Liver (tissue), 9 donors: Measurements from ENCODE around the gene RTN4. TPM values are rescaled to one million over a fixed set of nuclear protein-coding genes. Genes with fewer than 3 reads are reported as not detected.

Experiments used
- DNase-seq: peaks from one replicate; pipeline ENCODE4 v3.0.0-alpha.2; 2017; ENCODE audit warnings: low spot score
- H3K27ac ChIP-seq, 2 donors: one replicate each; pipeline ENCODE4 v1.7.0; 2013; ENCODE audit warnings: inconsistent platforms in 2 of 2, low read length in 2 of 2, control low read depth in 1 of 2, low read depth in 1 of 2, mild to moderate bottlenecking in 1 of 2
- H3K27me3 ChIP-seq, 4 donors: one replicate each; pipeline versions ENCODE4 v1.6.1 to v1.7.0; 2013; ENCODE audit warnings: low read length in 3 of 4, inconsistent platforms in 1 of 4, mild to moderate bottlenecking in 1 of 4, moderate library complexity in 1 of 4; ENCODE audit not compliant: control insufficient read depth in 4 of 4, insufficient read depth in 4 of 4
- H3K36me3 ChIP-seq, 4 donors: one replicate each; pipeline versions ENCODE4 v1.6.1 to v1.7.0; 2013; ENCODE audit warnings: low read length in 3 of 4, mild to moderate bottlenecking in 3 of 4, low read depth in 1 of 4, moderate library complexity in 1 of 4; ENCODE audit not compliant: control insufficient read depth in 4 of 4, insufficient read depth in 3 of 4
- H3K4me1 ChIP-seq, 4 donors: one replicate each; pipeline versions ENCODE4 v1.6.1 to v1.7.0; 2013; ENCODE audit warnings: low read length in 3 of 4, mild to moderate bottlenecking in 3 of 4, moderate library complexity in 1 of 4; ENCODE audit not compliant: control insufficient read depth in 4 of 4, insufficient read depth in 4 of 4
- H3K4me3 ChIP-seq, 3 donors: one replicate each; pipeline versions ENCODE4 v1.6.1 to v1.7.0; 2013; ENCODE audit warnings: low read length in 3 of 3, control low read depth in 1 of 3, low read depth in 1 of 3, mild to moderate bottlenecking in 1 of 3
- H3K9ac ChIP-seq, 2 donors: one replicate each; pipeline ENCODE4 v1.7.0; 2013; ENCODE audit warnings: low read length in 2 of 2, mild to moderate bottlenecking in 2 of 2, moderate library complexity in 2 of 2, control low read depth in 1 of 2, low read depth in 1 of 2
- H3K9me3 ChIP-seq, 4 donors: one replicate each; pipeline versions ENCODE4 v1.6.1 to v1.7.0; 2013; ENCODE audit warnings: low read length in 3 of 4; ENCODE audit not compliant: control insufficient read depth in 4 of 4
- EGR1 ChIP-seq, 2 donors: IDR thresholded peaks; 2 replicates each; pipeline ENCODE4 v1.6.1; 2016 to 2018; ENCODE audit warnings: antibody characterized with exemption in 2 of 2, low read depth in 2 of 2
- FOXA1 ChIP-seq: IDR thresholded peaks from 2 replicates; pipeline ENCODE4 v1.6.1; 2016; ENCODE audit warnings: antibody characterized with exemption
- FOXA2 ChIP-seq: IDR thresholded peaks from 2 replicates; pipeline ENCODE4 v1.6.1; 2016; ENCODE audit warnings: antibody characterized with exemption
- GABPA ChIP-seq, 2 donors: IDR thresholded peaks in 1 of 2; conservative IDR thresholded peaks in 1 of 2; 2 replicates each; pipeline ENCODE4 v1.6.1; 2016; ENCODE audit warnings: antibody characterized with exemption in 2 of 2, mild to moderate bottlenecking in 1 of 2, moderate library complexity in 1 of 2
- HNF4A ChIP-seq, 2 donors: conservative IDR thresholded peaks; 2 replicates each; pipeline ENCODE4 v1.6.1; 2016; ENCODE audit warnings: antibody characterized with exemption in 2 of 2, mild to moderate bottlenecking in 2 of 2
- HNF4G ChIP-seq: IDR thresholded peaks from 2 replicates; pipeline ENCODE4 v1.6.1; 2016; ENCODE audit warnings: antibody characterized with exemption
- JUND ChIP-seq, 2 donors: IDR thresholded peaks; 2 replicates each; pipeline ENCODE4 v1.6.1; 2016; ENCODE audit warnings: antibody characterized with exemption in 2 of 2
- NR2F2 ChIP-seq: IDR thresholded peaks from 2 replicates; pipeline ENCODE4 v1.6.1; 2016; ENCODE audit warnings: antibody characterized with exemption
- RAD21 ChIP-seq, 2 donors: IDR thresholded peaks; 2 replicates each; pipeline ENCODE4 v1.6.1; 2016; ENCODE audit warnings: antibody characterized with exemption in 2 of 2, mild to moderate bottlenecking in 2 of 2
- RXRA ChIP-seq, 2 donors: IDR thresholded peaks; 2 replicates each; pipeline ENCODE4 v1.6.1; 2017 to 2018; ENCODE audit warnings: antibody characterized with exemption in 2 of 2, mild to moderate bottlenecking in 1 of 2
- SP1 ChIP-seq: IDR thresholded peaks from 2 replicates; pipeline ENCODE4 v1.6.1; 2018; ENCODE audit warnings: antibody characterized with exemption, mild to moderate bottlenecking
- TAF1 ChIP-seq: conservative IDR thresholded peaks from 2 replicates; pipeline ENCODE4 v1.6.1; 2016; ENCODE audit warnings: antibody characterized with exemption, mild to moderate bottlenecking
- YY1 ChIP-seq: IDR thresholded peaks from 2 replicates; pipeline ENCODE4 v1.6.1; 2016; ENCODE audit warnings: antibody characterized with exemption, mild to moderate bottlenecking
- WGBS: extraction: QIAGEN DNeasy Blood & Tissue Kit; methylation state at CpG from one replicate; pipeline ENCODE4 v1.1.7; 2013; 5-methylcytosine and 5-hydroxymethylcytosine counted together
- polyA plus RNA-seq, 2 donors: library from polyadenylated mRNA; stranded (reverse) in 1 of 2; unstranded in 1 of 2; fragments of 200-250 nt in 1 of 2; fragments of >200 nt in 1 of 2; fragmentation: Nextera tagmentation in 1 of 2; extraction: Ambion mirVana in 1 of 2; gene quantifications; one replicate each; pipeline versions ENCODE4 v1.2.1 to v1.2.3, GENCODE V29; 2013 to 2015
- total RNA-seq, 2 donors: library from RNA; depleted of rRNA; stranded (reverse); fragments of >200 nt; gene quantifications; one replicate each; pipeline ENCODE4 v1.2.3, GENCODE V29; 2014
- TF ChIP-seq, protein P1 (sequence below): fragments of 150-350 bp; IDR thresholded peaks from 2 replicates; pipeline ENCODE4 v1.5.1; 2017; ENCODE audit warnings: improper control_type of control experiment, low read depth, low read length; ENCODE audit not compliant: missing input control
- TF ChIP-seq, protein P2 (sequence below): IDR thresholded peaks from 2 replicates; pipeline ENCODE4 v1.6.1; 2016; ENCODE audit warnings: antibody characterized with exemption, mild to moderate bottlenecking
- TF ChIP-seq, protein P3 (sequence below): IDR thresholded peaks from 2 replicates; pipeline ENCODE4 v1.6.1; 2016; ENCODE audit warnings: antibody characterized with exemption
- TF ChIP-seq, protein P4 (sequence below): IDR thresholded peaks from 2 replicates; pipeline ENCODE4 v1.6.1; 2016; ENCODE audit warnings: antibody characterized with exemption
- TF ChIP-seq, protein P5 (sequence below): IDR thresholded peaks from 2 replicates; pipeline ENCODE4 v1.6.1; 2016; ENCODE audit warnings: antibody characterized with exemption
- donor health status: healthy.
- donor health status: healthy.
- donor health status: healthy.
- donor health status: healthy.
- donor health status: healthy.

Gene RTN4
- total and polyA plus RNA-seq, 4 donors: 73.5 to 348 (median 151) TPM

- H3K27ac ChIP-seq: no peak overlapping the region
- no peaks in the 10 kb centered on the region for H3K9me3 ChIP-seq
- no peak overlapping the region for H3K9ac ChIP-seq
- no peak overlapping the region for H3K4me3 ChIP-seq
- H3K4me1 ChIP-seq: no peaks in the 10 kb centered on the region
- 96% methylated on average over 1 of the region's 1 CpG for WGBS
- TF ChIP-seq JUND (IDR thresholded peaks at IDR 0.05): no peak
- no peak for TF ChIP-seq YY1
- TF ChIP-seq, protein P1, sequence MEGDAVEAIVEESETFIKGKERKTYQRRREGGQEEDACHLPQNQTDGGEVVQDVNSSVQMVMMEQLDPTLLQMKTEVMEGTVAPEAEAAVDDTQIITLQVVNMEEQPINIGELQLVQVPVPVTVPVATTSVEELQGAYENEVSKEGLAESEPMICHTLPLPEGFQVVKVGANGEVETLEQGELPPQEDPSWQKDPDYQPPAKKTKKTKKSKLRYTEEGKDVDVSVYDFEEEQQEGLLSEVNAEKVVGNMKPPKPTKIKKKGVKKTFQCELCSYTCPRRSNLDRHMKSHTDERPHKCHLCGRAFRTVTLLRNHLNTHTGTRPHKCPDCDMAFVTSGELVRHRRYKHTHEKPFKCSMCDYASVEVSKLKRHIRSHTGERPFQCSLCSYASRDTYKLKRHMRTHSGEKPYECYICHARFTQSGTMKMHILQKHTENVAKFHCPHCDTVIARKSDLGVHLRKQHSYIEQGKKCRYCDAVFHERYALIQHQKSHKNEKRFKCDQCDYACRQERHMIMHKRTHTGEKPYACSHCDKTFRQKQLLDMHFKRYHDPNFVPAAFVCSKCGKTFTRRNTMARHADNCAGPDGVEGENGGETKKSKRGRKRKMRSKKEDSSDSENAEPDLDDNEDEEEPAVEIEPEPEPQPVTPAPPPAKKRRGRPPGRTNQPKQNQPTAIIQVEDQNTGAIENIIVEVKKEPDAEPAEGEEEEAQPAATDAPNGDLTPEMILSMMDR: no peak
- TF ChIP-seq, protein P2, sequence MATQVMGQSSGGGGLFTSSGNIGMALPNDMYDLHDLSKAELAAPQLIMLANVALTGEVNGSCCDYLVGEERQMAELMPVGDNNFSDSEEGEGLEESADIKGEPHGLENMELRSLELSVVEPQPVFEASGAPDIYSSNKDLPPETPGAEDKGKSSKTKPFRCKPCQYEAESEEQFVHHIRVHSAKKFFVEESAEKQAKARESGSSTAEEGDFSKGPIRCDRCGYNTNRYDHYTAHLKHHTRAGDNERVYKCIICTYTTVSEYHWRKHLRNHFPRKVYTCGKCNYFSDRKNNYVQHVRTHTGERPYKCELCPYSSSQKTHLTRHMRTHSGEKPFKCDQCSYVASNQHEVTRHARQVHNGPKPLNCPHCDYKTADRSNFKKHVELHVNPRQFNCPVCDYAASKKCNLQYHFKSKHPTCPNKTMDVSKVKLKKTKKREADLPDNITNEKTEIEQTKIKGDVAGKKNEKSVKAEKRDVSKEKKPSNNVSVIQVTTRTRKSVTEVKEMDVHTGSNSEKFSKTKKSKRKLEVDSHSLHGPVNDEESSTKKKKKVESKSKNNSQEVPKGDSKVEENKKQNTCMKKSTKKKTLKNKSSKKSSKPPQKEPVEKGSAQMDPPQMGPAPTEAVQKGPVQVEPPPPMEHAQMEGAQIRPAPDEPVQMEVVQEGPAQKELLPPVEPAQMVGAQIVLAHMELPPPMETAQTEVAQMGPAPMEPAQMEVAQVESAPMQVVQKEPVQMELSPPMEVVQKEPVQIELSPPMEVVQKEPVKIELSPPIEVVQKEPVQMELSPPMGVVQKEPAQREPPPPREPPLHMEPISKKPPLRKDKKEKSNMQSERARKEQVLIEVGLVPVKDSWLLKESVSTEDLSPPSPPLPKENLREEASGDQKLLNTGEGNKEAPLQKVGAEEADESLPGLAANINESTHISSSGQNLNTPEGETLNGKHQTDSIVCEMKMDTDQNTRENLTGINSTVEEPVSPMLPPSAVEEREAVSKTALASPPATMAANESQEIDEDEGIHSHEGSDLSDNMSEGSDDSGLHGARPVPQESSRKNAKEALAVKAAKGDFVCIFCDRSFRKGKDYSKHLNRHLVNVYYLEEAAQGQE: no peak
- no peak for TF ChIP-seq FOXA1
- no peak for TF ChIP-seq HNF4G
- TF ChIP-seq GABPA (IDR thresholded peaks at IDR 0.05 in 1 of 2, conservative IDR thresholded peaks at IDR 0.05 in 1 of 2): no peak
- no peak for TF ChIP-seq HNF4A (conservative IDR thresholded peaks at IDR 0.05)
- no peak for TF ChIP-seq RAD21 (IDR thresholded peaks at IDR 0.05)
- no peak for TF ChIP-seq RXRA (IDR thresholded peaks at IDR 0.05)
- no peak for TF ChIP-seq FOXA2
- no peak for TF ChIP-seq NR2F2
- TF ChIP-seq, protein P3, sequence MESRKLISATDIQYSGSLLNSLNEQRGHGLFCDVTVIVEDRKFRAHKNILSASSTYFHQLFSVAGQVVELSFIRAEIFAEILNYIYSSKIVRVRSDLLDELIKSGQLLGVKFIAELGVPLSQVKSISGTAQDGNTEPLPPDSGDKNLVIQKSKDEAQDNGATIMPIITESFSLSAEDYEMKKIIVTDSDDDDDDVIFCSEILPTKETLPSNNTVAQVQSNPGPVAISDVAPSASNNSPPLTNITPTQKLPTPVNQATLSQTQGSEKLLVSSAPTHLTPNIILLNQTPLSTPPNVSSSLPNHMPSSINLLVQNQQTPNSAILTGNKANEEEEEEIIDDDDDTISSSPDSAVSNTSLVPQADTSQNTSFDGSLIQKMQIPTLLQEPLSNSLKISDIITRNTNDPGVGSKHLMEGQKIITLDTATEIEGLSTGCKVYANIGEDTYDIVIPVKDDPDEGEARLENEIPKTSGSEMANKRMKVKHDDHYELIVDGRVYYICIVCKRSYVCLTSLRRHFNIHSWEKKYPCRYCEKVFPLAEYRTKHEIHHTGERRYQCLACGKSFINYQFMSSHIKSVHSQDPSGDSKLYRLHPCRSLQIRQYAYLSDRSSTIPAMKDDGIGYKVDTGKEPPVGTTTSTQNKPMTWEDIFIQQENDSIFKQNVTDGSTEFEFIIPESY: no peak
- TF ChIP-seq SP1: no peak
- TF ChIP-seq, protein P4, sequence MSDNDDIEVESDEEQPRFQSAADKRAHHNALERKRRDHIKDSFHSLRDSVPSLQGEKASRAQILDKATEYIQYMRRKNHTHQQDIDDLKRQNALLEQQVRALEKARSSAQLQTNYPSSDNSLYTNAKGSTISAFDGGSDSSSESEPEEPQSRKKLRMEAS: no peak
- TF ChIP-seq, protein P5, sequence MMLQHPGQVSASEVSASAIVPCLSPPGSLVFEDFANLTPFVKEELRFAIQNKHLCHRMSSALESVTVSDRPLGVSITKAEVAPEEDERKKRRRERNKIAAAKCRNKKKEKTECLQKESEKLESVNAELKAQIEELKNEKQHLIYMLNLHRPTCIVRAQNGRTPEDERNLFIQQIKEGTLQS: no peak
- no peak for DNase-seq
- H3K27me3 ChIP-seq: no peaks in the 10 kb centered on the region
- H3K36me3 ChIP-seq: no peaks in the 10 kb centered on the region
Measured at GRCh38 chr2:55029098-55029497, 21.2 kb downstream of the RTN4 start.

DNA sequence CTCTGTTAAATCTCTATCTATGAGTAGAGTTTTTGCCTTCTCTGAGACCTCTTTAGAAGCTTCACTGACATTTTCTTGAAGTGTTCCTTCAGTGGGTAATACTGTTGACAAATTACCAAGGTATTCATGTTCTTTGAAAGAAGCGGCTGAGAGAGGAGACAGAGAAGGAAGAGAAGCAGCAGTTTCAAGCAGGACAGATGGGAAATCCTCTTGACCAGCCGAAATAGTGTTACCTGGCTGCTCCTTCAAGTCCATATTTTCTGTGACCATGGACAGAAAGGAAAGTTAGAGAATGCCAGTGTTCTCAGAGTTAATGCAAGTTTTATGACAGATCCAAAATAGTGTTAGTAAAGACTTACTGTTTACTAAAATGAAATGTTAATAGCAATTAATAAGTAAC is 23.0 kb downstream of the RTN4 start:
- DNase-seq: no peak
- no peak overlapping the region for H3K9ac ChIP-seq
- H3K27ac ChIP-seq: no peak overlapping the region
- WGBS: 96% methylated on average over 2 of the region's 2 CpGs
- no peaks in the 10 kb centered on the region for H3K9me3 ChIP-seq
- H3K4me3 ChIP-seq: no peak overlapping the region
- no peaks in the 10 kb centered on the region for H3K27me3 ChIP-seq
- no peaks in the 10 kb centered on the region for H3K4me1 ChIP-seq
- H3K36me3 ChIP-seq: no peaks in the 10 kb centered on the region
- TF ChIP-seq, protein P3: no peak
- TF ChIP-seq HNF4G (no peak), TAF1 (no peak), RXRA (IDR thresholded peaks at IDR 0.05) (no peak), FOXA1 (no peak), JUND (IDR thresholded peaks at IDR 0.05) (no peak), EGR1 (IDR thresholded peaks at IDR 0.05; ENCODE audit: low read depth in 2 of 2) (no peak), RAD21 (IDR thresholded peaks at IDR 0.05) (no peak)
- TF ChIP-seq, protein P2: no peak
- TF ChIP-seq, protein P5: no peak
